Stimulated activated naive CD8-positive, alpha-beta T cell treated with anti-CD3 and anti-CD28 coated beads, Interleukin-15, Interleukin-2, amounts not matched to agents 100 U/mL and 50 U/mL, for 24 hours (primary cell): ENCODE measurements around the gene MTSS2.

Experiments
- ATAC-seq: fragments of 150-1000 bp; cut with Tn5 transposase; one replicate; pipeline ENCODE4 v1.10.0; 2021
- DNase-seq: peaks from one replicate; pipeline ENCODE4 v3.0.0; 2021

The MTSS2 gene

DNA sequence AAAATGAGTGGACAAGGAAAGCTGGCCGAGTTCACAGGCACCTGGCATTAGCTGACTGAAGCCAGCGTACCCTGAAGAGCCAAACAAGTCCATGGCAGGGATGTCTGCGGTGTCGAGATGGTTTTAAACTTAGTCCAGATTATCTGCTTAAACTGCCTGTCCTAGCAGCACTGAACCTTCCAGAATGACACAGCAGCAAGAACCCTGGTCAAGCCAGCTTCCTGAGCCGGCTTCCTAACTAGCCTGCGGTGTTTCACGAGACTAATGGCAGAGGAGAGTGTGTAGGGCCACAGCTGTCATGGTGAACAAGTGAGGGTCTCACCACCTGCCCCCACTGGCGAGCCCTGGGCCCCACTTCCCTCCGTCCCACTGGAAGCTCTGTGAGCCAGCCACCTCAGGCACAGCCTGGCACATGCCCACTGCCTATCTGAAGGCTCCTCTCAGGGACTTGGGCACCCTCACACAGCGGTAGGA, 28.8 kb upstream of the MTSS2 start:
- ATAC-seq (no peak), DNase-seq (no peak)

GRCh38 chr16:70713824-70714223, 28.0 kb upstream of the MTSS2 start:
- no peak for ATAC-seq
- DNase-seq = no peak

DNA sequence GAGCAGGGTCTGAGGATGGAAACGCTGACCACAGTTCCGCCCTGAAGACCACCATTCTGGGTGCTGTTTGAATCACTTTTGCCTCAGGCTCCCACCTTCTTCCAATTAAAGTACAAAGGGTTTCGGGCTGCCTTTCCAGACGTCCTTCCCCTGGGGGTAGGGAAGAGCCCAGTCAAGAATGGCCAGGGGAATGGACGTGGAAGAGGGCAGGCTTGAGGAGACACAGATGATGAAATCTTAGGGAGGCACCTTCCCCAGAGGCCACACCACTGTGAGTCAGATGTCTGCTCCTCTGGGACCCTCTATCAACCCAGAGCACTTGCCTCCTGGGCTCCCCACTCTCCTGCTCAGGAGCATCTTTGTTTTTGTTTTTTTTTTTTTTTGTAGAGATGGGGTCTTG, 27.5 kb upstream of the MTSS2 start:
- ATAC-seq (no peak), DNase-seq (no peak)

DNA sequence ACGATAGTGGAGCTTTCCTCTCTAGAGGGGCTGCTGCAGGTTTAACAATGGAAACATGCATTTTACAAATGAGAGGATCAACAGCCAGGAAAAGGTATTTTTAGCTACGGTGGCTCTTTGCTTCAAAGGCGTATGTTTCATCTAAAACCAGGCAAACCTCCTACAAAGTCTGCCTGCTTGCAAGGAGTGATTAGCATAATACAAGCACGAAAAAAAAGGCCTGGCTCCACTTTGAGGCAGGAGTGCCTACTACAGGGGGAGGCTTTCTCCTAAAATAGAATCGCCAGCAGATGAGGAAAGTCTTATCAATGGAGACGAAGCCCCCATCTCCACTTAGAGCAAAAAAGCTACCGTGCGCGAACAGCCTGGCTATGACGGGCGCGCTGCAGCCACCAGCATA, 27.1 kb upstream of the MTSS2 start:
- DNase-seq (no peak), ATAC-seq (no peak)

DNA sequence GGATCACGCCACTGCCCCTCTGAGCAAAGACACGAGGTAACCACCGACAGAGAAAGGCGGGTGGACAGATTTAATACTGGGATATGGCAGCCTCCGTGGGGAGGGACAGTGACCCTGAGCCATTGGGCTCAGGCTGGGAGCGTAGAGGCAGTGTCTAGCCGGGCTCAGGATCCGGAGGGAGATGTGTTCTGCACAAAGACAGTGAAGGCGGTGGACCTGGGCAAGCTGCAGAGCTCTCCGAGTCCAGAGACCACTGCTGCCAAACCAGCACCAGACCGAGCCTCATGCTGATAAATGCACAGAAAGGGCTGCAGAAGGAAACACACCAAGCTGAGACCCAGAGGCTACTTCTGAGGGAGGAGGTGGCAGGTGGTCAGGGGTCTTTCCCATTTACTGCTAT, 26.5 kb upstream of the MTSS2 start:
- DNase-seq (no peak), ATAC-seq (no peak)

GRCh38 chr16:70711211-70712031, 25.6 kb upstream of the MTSS2 start:
- no peak for DNase-seq
- no peak for ATAC-seq

DNA sequence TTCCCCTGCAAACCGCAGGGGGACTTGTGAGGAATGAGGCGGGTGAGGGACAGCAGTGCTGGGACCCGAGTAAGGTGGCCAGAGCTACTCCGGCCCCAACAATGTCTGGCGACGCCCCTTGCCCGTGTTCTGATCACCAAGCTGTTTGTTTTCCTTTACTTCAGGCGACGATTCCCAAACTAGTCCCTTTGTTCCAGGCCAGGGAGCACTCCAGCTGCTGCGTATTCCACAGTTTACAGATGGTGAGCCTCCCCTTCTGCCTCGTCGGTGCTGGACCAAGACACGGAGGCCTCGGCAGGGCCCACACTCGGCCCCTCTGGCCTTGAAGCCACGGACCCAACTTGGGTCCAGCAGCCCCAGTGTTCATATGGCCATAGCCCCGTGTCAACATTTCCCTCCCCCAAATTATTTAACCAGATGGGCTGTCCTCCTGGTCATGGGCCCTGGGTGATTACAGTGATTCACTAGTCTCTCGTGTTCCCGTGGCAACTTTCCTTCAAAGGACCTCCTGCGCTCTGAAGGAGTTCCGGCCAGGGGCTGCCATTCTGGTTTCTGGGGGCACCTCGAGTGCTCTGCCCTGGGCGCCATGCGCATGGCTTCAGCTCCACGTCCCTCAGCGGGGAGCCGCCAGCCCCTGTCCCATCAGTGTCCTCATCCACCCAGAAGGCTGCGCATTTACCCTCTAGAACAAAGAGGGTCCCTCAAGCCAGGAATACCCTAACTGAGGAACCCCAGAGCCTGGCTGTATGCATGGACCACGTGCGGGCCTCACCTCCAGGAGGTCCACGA, 24.8 kb upstream of the MTSS2 start:
- ATAC-seq (no peak), DNase-seq (no peak)

GRCh38 chr16:70709942-70710341, 24.1 kb upstream of the MTSS2 start:
- no peak for DNase-seq
- ATAC-seq = no peak

GRCh38 chr16:70709457-70709856, 23.6 kb upstream of the MTSS2 start:
- DNase-seq (no peak), ATAC-seq (no peak)

GRCh38 chr16:70708366-70709246, 22.8 kb upstream of the MTSS2 start:
- no peak for DNase-seq

DNA sequence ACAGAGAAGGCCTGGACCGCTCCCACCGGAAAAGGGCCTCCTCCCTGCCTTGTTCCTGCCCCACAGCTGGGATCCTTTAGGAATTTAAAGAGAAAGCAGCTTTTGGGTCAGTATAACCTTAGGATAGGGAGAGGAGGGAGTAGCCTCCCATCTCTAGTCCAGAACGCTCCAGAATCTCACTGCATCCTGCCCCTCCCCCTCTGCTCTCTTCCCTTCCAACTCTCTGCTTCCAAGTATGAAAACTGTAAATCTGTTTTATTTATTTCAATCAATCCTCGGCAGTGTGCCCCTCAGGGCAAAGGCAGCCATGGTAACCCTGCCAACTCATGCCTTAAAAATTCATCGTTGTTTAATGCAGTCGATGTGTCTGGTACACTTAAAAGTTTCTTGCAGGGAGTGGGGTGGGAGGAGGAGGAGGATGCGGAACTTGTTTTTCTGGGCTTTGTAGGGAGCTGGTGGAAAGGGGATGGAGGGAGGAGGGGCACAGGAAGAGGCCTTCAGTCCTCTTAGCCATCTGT, 21.2 kb upstream of the MTSS2 start:
- ATAC-seq (no peak), DNase-seq (no peak)

More at GRCh38 chr16:70708366-70709246, 22.8 kb upstream of the MTSS2 start:
- no peak for ATAC-seq

DNA sequence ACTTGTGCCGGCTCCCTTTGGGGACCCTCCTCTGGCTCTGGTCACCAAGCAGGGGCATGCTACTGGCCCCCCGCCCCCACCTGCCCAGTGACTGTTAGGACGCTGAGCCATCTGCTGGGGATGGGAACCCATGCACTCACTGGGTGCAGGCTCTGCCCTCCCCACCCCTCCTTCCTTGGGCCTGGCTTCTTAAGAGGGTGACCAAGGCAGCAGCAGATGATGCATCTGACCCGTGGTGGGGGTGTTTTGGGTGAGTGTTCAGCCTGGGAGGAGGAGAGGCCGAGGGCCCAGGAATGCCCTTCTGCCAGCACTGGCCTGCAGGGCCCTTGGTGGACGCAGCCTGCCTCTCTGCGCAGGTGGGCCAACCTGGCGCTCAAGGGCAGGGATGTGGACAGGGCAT, 19.2 kb upstream of the MTSS2 start:
- no peak for ATAC-seq
- DNase-seq = no peak

DNA sequence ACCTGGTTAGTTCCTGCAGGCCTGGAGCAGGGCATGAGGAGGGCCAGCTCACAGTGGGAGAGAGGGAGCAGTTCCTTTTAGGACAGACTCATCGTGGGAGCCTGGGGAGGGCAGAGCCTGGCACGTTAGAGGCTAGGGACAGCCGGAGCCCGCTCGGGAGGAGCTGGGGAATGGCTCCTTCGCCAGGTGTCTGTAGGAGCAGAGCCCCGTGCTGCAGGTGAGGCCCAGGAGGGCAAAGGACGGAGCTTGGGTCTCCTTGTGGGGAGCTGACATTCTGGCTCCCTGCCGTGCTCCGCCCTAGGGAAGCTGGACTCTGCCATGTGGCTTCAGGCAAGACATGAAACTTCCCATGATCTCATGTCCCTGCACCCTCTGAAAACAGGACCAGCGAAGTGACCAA, 18.7 kb upstream of the MTSS2 start:
- DNase-seq (no peak), ATAC-seq (no peak)

GRCh38 chr16:70703835-70704381, 18.1 kb upstream of the MTSS2 start:
- ATAC-seq (no peak), DNase-seq (no peak)

GRCh38 chr16:70703041-70703834, 17.4 kb upstream of the MTSS2 start:
- ATAC-seq (no peak), DNase-seq (no peak)

- DNase-seq (no peak), ATAC-seq (no peak)
Observed at GRCh38 chr16:70702624-70703023, 16.8 kb upstream of the MTSS2 start.

GRCh38 chr16:70701998-70702397, 16.1 kb upstream of the MTSS2 start:
- ATAC-seq = no peak
- no peak for DNase-seq

DNA sequence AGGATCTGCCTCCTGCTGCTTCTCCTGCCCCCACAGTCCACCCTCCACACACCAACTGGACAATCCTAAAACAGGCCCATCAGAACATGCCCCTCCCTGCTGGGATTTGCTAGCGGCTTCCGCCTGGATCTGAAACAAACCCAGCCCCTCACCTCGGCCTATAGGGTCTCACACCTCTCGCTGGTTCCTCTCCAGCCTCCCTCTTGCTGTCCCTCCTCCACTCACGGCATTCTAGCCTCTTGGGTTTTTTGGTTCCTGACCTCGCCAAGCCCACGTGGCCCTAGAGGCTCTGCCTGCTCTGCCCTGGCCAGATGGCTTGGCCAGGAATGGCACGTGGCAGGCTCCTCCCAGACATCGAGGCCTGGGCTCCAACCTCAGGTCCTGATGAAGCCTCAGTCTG, 15.7 kb upstream of the MTSS2 start:
- DNase-seq (no peak), ATAC-seq (no peak)

GRCh38 chr16:70701036-70701435, 15.2 kb upstream of the MTSS2 start:
- DNase-seq = no peak
- ATAC-seq = no peak

DNA sequence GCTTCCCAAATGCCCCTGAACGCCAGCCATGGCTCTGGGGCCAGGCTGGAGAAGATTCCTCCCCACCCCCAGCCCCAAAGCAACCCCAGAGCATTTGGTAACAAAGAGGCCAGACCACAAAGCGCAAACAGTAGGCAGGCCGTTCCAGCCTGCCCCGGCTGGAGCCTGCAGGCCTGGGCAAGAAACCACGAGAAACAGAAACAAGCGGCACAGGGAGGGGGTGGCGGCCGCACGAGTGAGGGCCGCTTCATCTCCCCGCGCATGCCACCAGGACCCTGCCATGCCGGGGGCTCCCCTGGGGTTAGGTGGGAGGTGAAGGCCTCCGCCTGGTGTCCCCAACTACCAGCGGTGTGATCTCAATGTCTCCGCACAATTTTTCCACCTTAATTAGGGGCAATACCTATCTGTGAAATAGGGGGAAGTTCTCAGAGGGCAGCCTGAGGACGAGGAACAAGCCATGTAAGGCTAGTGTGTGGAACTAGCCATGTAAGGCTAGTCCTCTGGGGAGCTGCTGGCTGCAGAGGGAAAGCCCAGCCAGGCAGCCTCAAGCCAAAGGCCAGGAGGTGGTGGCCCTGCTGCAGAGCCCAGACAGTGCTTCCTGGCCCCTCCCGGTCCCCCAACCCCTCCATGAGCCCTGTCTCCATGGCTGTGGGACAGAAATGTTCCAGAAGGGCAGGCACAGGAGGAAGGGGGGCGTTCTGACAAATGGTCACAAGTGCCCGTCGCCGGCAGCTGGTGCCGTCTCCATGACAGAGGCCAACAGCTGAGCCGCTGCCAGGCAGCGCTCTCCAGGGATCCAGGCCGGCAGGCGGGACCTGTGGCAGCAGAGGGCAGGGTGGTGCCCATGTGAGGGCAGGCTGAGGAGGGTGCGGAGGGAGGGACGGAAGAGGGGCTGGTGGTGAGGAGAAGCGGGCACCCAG, 14.5 kb upstream of the MTSS2 start:
- DNase-seq (no peak), ATAC-seq (no peak)
